H1 (cell line): Measurements from ENCODE around the gene GPR137. TPM values are rescaled to one million over a fixed set of nuclear protein-coding genes. Genes with fewer than 3 reads are reported as not detected.

Experiments used
- BRCA1 ChIP-seq: IDR thresholded peaks from 2 replicates; pipeline ENCODE4 v1.6.1; 2012; ENCODE audit warnings: low read depth, low read length, improper control_type of control experiment
- CTCF ChIP-seq, 3 experiments: IDR thresholded peaks; 1 replicate in 2 of 3; 2 replicates in 1 of 3; pipeline versions ENCODE4 v1.5.1 to v1.6.1; 2011; ENCODE audit warnings: low read length in 3 of 3, mild to moderate bottlenecking in 3 of 3, inconsistent platforms in 2 of 3, low read depth in 1 of 3, moderate library complexity in 1 of 3; ENCODE audit not compliant: insufficient read depth in 1 of 3; ENCODE audit errors: control extremely low read depth in 1 of 3
- JUN ChIP-seq: IDR thresholded peaks from 2 replicates; pipeline ENCODE4 v1.6.1; 2011; ENCODE audit warnings: low read depth, mild to moderate bottlenecking, improper control_type of control experiment, low read length
- POLR2AphosphoS5 ChIP-seq: IDR thresholded peaks from 2 replicates; pipeline ENCODE4 v1.6.1; 2011; ENCODE audit warnings: low read depth, low read length
- RFX5 ChIP-seq: IDR thresholded peaks from 2 replicates; pipeline ENCODE4 v1.6.1; 2011; ENCODE audit warnings: low read depth, low read length, improper control_type of control experiment, borderline replicate concordance
- SRF ChIP-seq: IDR thresholded peaks from 2 replicates; pipeline ENCODE4 v1.6.1; 2011; ENCODE audit warnings: mild to moderate bottlenecking, low read depth, low read length, moderate library complexity
- TEAD4 ChIP-seq: IDR thresholded peaks from 2 replicates; pipeline ENCODE4 v1.6.1; 2012; ENCODE audit warnings: low read depth, low read length, inconsistent platforms, mixed read lengths
- polyA plus RNA-seq, 7 experiments: library from polyadenylated mRNA; depleted of rRNA in 3 of 7; stranded (reverse) in 5 of 7; unstranded in 2 of 7; fragments of >200 nt in 5 of 7; fragments of 200-250 nt in 2 of 7; gene quantifications; 1 replicate in 5 of 7; 2 replicates in 1 of 7; 4 replicates in 1 of 7; pipeline versions ENCODE4 v1.2.1 to v1.2.3, GENCODE V29; 2011 to 2013; ENCODE audit warnings: missing spikeins in 2 of 7, mixed read lengths in 2 of 7
- total RNA-seq: library from RNA; stranded (reverse); fragmentation: NEBNext Ultra II Directional; extraction: Animal tissue kit (Norgen Biotek cat#: 25700); gene quantifications from 2 replicates; pipeline ENCODE4 v1.2.1, GENCODE V29; 2021

The GPR137 gene
- total and polyA plus RNA-seq, 2 of the 8 experiments (the other 6 are each of a cell fraction or from before 2014, with no cell fraction given), result 36.2 to 37.8 TPM

GRCh38 chr11:64237484-64237951 is 48.1 kb upstream of the GPR137 start (continued):
- TF ChIP-seq CTCF (IDR thresholded peaks at IDR 0.05; ENCODE audit: control extremely low read depth in 1 of 3, insufficient read depth in 1 of 3, low read depth in 1 of 3, low read length in 3 of 3) (no peak), RFX5 (no peak), POLR2AphosphoS5 (no peak), TEAD4 (no peak), BRCA1 (no peak), SRF (no peak), JUN (no peak)
- TF ChIP-seq, all 59 proteins: peak for 0
